SU-DHL-6 (cell line): ENCODE results near the gene MEGF10.

Experiments
- CTCF ChIP-seq: fragments of 200-600 bp; sonication (generic); IDR thresholded peaks from one replicate; pipeline ENCODE4 v1.5.1; 2017; ENCODE audit warnings: antibody characterized with exemption, mild to moderate bottlenecking, low read length, moderate library complexity; ENCODE audit not compliant: insufficient read depth, poor library complexity, severe bottlenecking
- EZH2phosphoT487 ChIP-seq: fragments of 200-600 bp; sonication (generic), shearing (Covaris generic); conservative IDR thresholded peaks from 2 replicates; pipeline ENCODE4 v1.6.1; 2018; ENCODE audit warnings: mild to moderate bottlenecking, antibody characterized with exemption, low read length, moderate library complexity, mixed read lengths

- TF ChIP-seq CTCF (no peak), EZH2phosphoT487 (no peak)
Observed at GRCh38 chr5:127417528-127417927, 126.9 kb downstream of the MEGF10 start.
